ENCODE data around the gene PGAP3. TPM values are rescaled to one million over a fixed set of nuclear protein-coding genes. Genes with fewer than 3 reads are reported as not detected.

Gene PGAP3
- total and polyA plus RNA-seq, 2 of the 4 experiments (the other 2 are of a cell fraction): 4.3 to 9.8 TPM

DNA sequence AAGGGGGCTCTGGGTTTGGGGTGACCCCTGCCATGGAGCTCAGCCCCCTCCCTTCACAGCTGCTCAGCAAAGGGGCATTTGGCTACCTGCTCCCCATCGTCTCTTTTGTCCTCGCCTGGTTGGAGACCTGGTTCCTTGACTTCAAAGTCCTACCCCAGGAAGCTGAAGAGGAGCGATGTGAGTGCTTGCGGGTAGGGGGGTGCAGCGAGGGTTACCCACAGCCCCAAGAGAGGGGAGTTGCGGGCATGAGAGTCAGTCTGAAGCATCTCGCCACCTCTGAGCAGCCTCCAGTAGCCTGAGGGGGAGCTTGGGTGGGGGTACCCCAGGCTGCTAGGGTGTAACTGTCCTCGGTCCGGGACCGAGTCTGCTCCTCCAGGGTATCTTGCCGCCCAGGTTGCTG, 29.5 kb downstream of the PGAP3 start:
- Histone ChIP-seq H3K4me3 (ENCODE audit: insufficient read depth, low read depth, low read length) (no peak overlapping the region), H3K56ac (ENCODE audit: extremely low read depth, insufficient read depth, low read length) (no peak overlapping the region), H3K36me3 (ENCODE audit: control insufficient read depth, insufficient read depth, low read length) (peaks cover 42% of the 10 kb centered on the region), H3K9me3 (ENCODE audit: control insufficient read depth, insufficient read depth, low read length) (no peaks in the 10 kb centered on the region), H3K4ac (ENCODE audit: low read depth, low read length) (no peak overlapping the region), H3K4me1 (ENCODE audit: control insufficient read depth, insufficient read depth, low read length) (no peaks in the 10 kb centered on the region), H4K8ac (ENCODE audit: low read depth in 2 of 2, low read length in 2 of 2) (no peak overlapping the region), H3K9ac (ENCODE audit: low read depth, low read length) (no peak overlapping the region), H3K9me1 (ENCODE audit: insufficient read depth, low read length) (no peaks in the 10 kb centered on the region), H3K23ac (ENCODE audit: low read depth, low read length) (no peak overlapping the region), H3K27me3 (ENCODE audit: control insufficient read depth, insufficient read depth, low read length) (no peaks in the 10 kb centered on the region), H2BK20ac (ENCODE audit: low read depth, low read length) (no peak overlapping the region), H3K79me1 (ENCODE audit: low read depth in 1 of 2, low read length in 2 of 2) (peaks cover 7 to 14% of the 10 kb centered on the region in 2 experiments), H2BK15ac (ENCODE audit: low read depth, low read length) (no peak overlapping the region), H2AK9ac (replicated peaks; ENCODE audit: low read depth, low read length, poor library complexity) (no peak overlapping the region), H4K20me1 (ENCODE audit: insufficient read depth, low read length) (peaks cover 14% of the 10 kb centered on the region), H3K4me2 (ENCODE audit: low read depth, low read length) (no peak overlapping the region), H3K18ac (ENCODE audit: low read depth, low read length) (no peak overlapping the region), H4K5ac (ENCODE audit: low read depth, low read length) (no peak overlapping the region), H4K91ac (ENCODE audit: insufficient read depth, low read depth, low read length) (no peak overlapping the region), H3K27ac (ENCODE audit: insufficient read depth, low read length) (no peak overlapping the region), H2BK120ac (ENCODE audit: low read depth, low read length) (no peak overlapping the region), H2AFZ (replicated peaks; ENCODE audit: low read length, poor library complexity) (no peak overlapping the region), H2AK5ac (ENCODE audit: low read depth, low read length) (no peak overlapping the region), H2BK5ac (ENCODE audit: low read depth, low read length, poor library complexity, severe bottlenecking) (no peak overlapping the region), H3K14ac (replicated peaks; ENCODE audit: low read depth, low read length) (no peak overlapping the region)
- in situ Hi-C loops (cut with MboI; ENCODE audit: low sequenced_read_pairs): no loop called here
- intact Hi-C loops (cut with micrococcal nuclease): no loop called here
- CTCF ChIA-PET: interaction anchor here (0.6 kb wide), 2 partner anchors 63 to 161 kb away, joined by 3 to 15 read pairs; no protein-coding TSS in a partner anchor
- DNase-seq (no peak), ATAC-seq (ENCODE audit: low read depth) (no peak)
- POLR2A ChIA-PET (ENCODE audit: unreplicated experiment): no interaction called here
- no TSS peak for BruUV-seq (replicated peaks)
- TF ChIP-seq, protein P1, sequence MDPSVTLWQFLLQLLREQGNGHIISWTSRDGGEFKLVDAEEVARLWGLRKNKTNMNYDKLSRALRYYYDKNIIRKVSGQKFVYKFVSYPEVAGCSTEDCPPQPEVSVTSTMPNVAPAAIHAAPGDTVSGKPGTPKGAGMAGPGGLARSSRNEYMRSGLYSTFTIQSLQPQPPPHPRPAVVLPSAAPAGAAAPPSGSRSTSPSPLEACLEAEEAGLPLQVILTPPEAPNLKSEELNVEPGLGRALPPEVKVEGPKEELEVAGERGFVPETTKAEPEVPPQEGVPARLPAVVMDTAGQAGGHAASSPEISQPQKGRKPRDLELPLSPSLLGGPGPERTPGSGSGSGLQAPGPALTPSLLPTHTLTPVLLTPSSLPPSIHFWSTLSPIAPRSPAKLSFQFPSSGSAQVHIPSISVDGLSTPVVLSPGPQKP (IDR thresholded peaks at IDR 0.05; ENCODE audit: borderline replicate concordance, low read depth, low read length): no peak
- TF ChIP-seq CEBPB (IDR thresholded peaks at IDR 0.05; ENCODE audit: low read depth, low read length) (no peak), RCOR1 (IDR thresholded peaks at IDR 0.05; ENCODE audit: insufficient replicate concordance, low read length) (no peak), CHD1 (IDR thresholded peaks at IDR 0.05; ENCODE audit: low read depth, low read length) (no peak)
- TF ChIP-seq, protein P2, sequence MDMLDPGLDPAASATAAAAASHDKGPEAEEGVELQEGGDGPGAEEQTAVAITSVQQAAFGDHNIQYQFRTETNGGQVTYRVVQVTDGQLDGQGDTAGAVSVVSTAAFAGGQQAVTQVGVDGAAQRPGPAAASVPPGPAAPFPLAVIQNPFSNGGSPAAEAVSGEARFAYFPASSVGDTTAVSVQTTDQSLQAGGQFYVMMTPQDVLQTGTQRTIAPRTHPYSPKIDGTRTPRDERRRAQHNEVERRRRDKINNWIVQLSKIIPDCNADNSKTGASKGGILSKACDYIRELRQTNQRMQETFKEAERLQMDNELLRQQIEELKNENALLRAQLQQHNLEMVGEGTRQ (IDR thresholded peaks at IDR 0.05; ENCODE audit: low read depth, low read length): no peak
- dilution Hi-C loops (cut with HindIII; ENCODE audit: low sequenced_read_pairs, unreplicated experiment): no loop called here
- 100% methylated on average over 2 of the region's 11 CpGs; no CpG with 5 or more reads in 1 of the 2 experiments for WGBS, 2 experiments (ENCODE audit: extremely low coverage in 2 of 2, insufficient read length in 1 of 2)

Measured in IMR-90 (cell line).